ENCODE results near the gene PRPH. TPM values are rescaled to one million over a fixed set of nuclear protein-coding genes. Genes with fewer than 3 reads are reported as not detected.

PRPH gene
- polyA plus RNA-seq, 1 donor (not counting 4 experiments of a cell fraction or from before 2014, with no cell fraction given): 0.05 TPM

GRCh38 chr12:49340095-49340870 lies 45.3 kb downstream of the PRPH start:
- peaks cover 62% of the 10 kb centered on the region for H3K27me3 ChIP-seq (ENCODE audit: control insufficient read depth, extremely low read depth, insufficient read depth, low read length)
- no peak overlapping the region for H3K4me2 ChIP-seq (ENCODE audit: control insufficient read depth, extremely low read depth, insufficient read depth, low read depth, low read length)
- H3K79me2 ChIP-seq (ENCODE audit: control insufficient read depth, insufficient read depth, low read length): no peaks in the 10 kb centered on the region
- no peak overlapping the region for H3K9ac ChIP-seq (ENCODE audit: control insufficient read depth, extremely low read depth, insufficient read depth, low read length)
- no peaks in the 10 kb centered on the region for H3K9me3 ChIP-seq (ENCODE audit: control insufficient read depth, low read depth, low read length)
- no peak for TF ChIP-seq CTCF (optimal IDR thresholded peaks at IDR 0.05 in 1 of 3, IDR thresholded peaks at IDR 0.05 in 1 of 3, conservative IDR thresholded peaks at IDR 0.05 in 1 of 3; ENCODE audit: extremely low read depth in 1 of 3, insufficient read depth in 2 of 3, low read length in 3 of 3)
- no peak for TF ChIP-seq EZH2 (IDR thresholded peaks at IDR 0.05; ENCODE audit: low read length)
- FAIRE-seq: no peak
- no peaks in the 10 kb centered on the region for H3K9me1 ChIP-seq (ENCODE audit: control insufficient read depth, extremely low read depth, insufficient read depth, low read length)
- H2AFZ ChIP-seq (ENCODE audit: control insufficient read depth, low read length): no peak overlapping the region
- no peaks in the 10 kb centered on the region for H4K20me1 ChIP-seq (ENCODE audit: control insufficient read depth, extremely low read depth, insufficient read depth, low read length)
- no peak overlapping the region for H3K4me3 ChIP-seq (ENCODE audit: control insufficient read depth in 2 of 3, extremely low read depth in 1 of 3, insufficient read depth in 2 of 3, low read depth in 1 of 3, low read length in 3 of 3)
- dilution Hi-C loops (cut with MboI; ENCODE audit: extremely low pct_ligation_motif_present, low sequenced_read_pairs): no loop called here
- peaks cover 13% of the 10 kb centered on the region for H3K4me1 ChIP-seq (ENCODE audit: control insufficient read depth, extremely low read depth, insufficient read depth, low read length)
- H3K27ac ChIP-seq (ENCODE audit: control insufficient read depth, insufficient read depth, low read length): no peak overlapping the region
- H3K36me3 ChIP-seq (ENCODE audit: control insufficient read depth in 2 of 2, extremely low read depth in 1 of 2, insufficient read depth in 2 of 2, low read length in 2 of 2): no peaks in the 10 kb centered on the region
- DNase-seq (ENCODE audit: low read depth, low spot score): no peak

GRCh38 chr12:49340971-49341776 lies 46.2 kb downstream of the PRPH start:
- DNase-seq (ENCODE audit: low read depth, low spot score) (no peak), FAIRE-seq (no peak)
- Histone ChIP-seq H3K9me3 (ENCODE audit: control insufficient read depth, low read depth, low read length) (no peaks in the 10 kb centered on the region), H3K4me1 (ENCODE audit: control insufficient read depth, extremely low read depth, insufficient read depth, low read length) (peaks cover 18% of the 10 kb centered on the region), H3K27ac (ENCODE audit: control insufficient read depth, insufficient read depth, low read length) (no peak overlapping the region), H3K27me3 (ENCODE audit: control insufficient read depth, extremely low read depth, insufficient read depth, low read length) (peaks cover 70% of the 10 kb centered on the region), H3K9me1 (ENCODE audit: control insufficient read depth, extremely low read depth, insufficient read depth, low read length) (no peaks in the 10 kb centered on the region), H2AFZ (ENCODE audit: control insufficient read depth, low read length) (no peak overlapping the region), H3K9ac (ENCODE audit: control insufficient read depth, extremely low read depth, insufficient read depth, low read length) (no peak overlapping the region), H3K79me2 (ENCODE audit: control insufficient read depth, insufficient read depth, low read length) (no peaks in the 10 kb centered on the region), H3K36me3 (ENCODE audit: control insufficient read depth in 2 of 2, extremely low read depth in 1 of 2, insufficient read depth in 2 of 2, low read length in 2 of 2) (no peaks in the 10 kb centered on the region), H3K4me3 (ENCODE audit: control insufficient read depth in 2 of 3, extremely low read depth in 1 of 3, insufficient read depth in 2 of 3, low read depth in 1 of 3, low read length in 3 of 3) (no peak overlapping the region), H4K20me1 (ENCODE audit: control insufficient read depth, extremely low read depth, insufficient read depth, low read length) (no peaks in the 10 kb centered on the region), H3K4me2 (ENCODE audit: control insufficient read depth, extremely low read depth, insufficient read depth, low read depth, low read length) (no peak overlapping the region)
- TF ChIP-seq EZH2 (IDR thresholded peaks at IDR 0.05; ENCODE audit: low read length): no peak
- TF ChIP-seq CTCF (optimal IDR thresholded peaks at IDR 0.05 in 1 of 3, IDR thresholded peaks at IDR 0.05 in 1 of 3, conservative IDR thresholded peaks at IDR 0.05 in 1 of 3; ENCODE audit: extremely low read depth in 1 of 3, insufficient read depth in 2 of 3, low read length in 3 of 3): no peak
- dilution Hi-C loops (cut with MboI; ENCODE audit: extremely low pct_ligation_motif_present, low sequenced_read_pairs): no loop called here

Measured in keratinocyte (primary cell).